Measurements from ENCODE around the gene GRID1.

GRID1 gene

GRCh38 chr10:86067436-86068050, 299.1 kb downstream of the GRID1 start:
- DNase-seq, result no peak

GRCh38 chr10:86066696-86067095, 299.9 kb downstream of the GRID1 start:
- DNase-seq, result no peak

GRCh38 chr10:86065711-86066251, 300.8 kb downstream of the GRID1 start:
- no peak for DNase-seq

- DNase-seq, result no peak
Observed at GRCh38 chr10:86064931-86065662, 301.5 kb downstream of the GRID1 start.

GRCh38 chr10:86064219-86064618, 302.4 kb downstream of the GRID1 start:
- DNase-seq, result no peak

GRCh38 chr10:86063341-86063740, 303.3 kb downstream of the GRID1 start:
- DNase-seq, result no peak

- no peak for DNase-seq
Observed at GRCh38 chr10:86062647-86063145, 303.9 kb downstream of the GRID1 start.

GRCh38 chr10:86062198-86062550, 304.4 kb downstream of the GRID1 start:
- no peak for DNase-seq

- DNase-seq, result no peak
Observed at GRCh38 chr10:86061278-86062197, 305.1 kb downstream of the GRID1 start.

GRCh38 chr10:86060386-86061277, 306.0 kb downstream of the GRID1 start:
- DNase-seq, result no peak

GRCh38 chr10:86059892-86060291, 306.7 kb downstream of the GRID1 start:
- no peak for DNase-seq

- DNase-seq, result no peak
Observed at GRCh38 chr10:86058964-86059363, 307.6 kb downstream of the GRID1 start.

GRCh38 chr10:86057708-86058107, 308.9 kb downstream of the GRID1 start:
- no peak for DNase-seq

- DNase-seq, result no peak
Observed at GRCh38 chr10:86056672-86057071, 309.9 kb downstream of the GRID1 start.

- no peak for DNase-seq
Observed at GRCh38 chr10:86055928-86056327, 310.7 kb downstream of the GRID1 start.

- DNase-seq, result no peak
Observed at GRCh38 chr10:86053675-86054074, 312.9 kb downstream of the GRID1 start.

GRCh38 chr10:86051586-86051985, 315.0 kb downstream of the GRID1 start:
- DNase-seq, result no peak

GRCh38 chr10:86049442-86049841, 317.2 kb downstream of the GRID1 start:
- no peak for DNase-seq

- no peak for DNase-seq
Observed at GRCh38 chr10:86048973-86049372, 317.6 kb downstream of the GRID1 start.

- DNase-seq, result no peak
Observed at GRCh38 chr10:86048571-86048970, 318.0 kb downstream of the GRID1 start.

- DNase-seq, result no peak
Observed at GRCh38 chr10:86047588-86047987, 319.0 kb downstream of the GRID1 start.

- DNase-seq, result no peak
Observed at GRCh38 chr10:86046845-86047460, 319.6 kb downstream of the GRID1 start.

All from NCI-H524 treated with DMSO at 0.1 percent for 48 hours (cell line).